H9 (cell line): ENCODE data around the gene PTGDR2. TPM values are rescaled to one million over a fixed set of nuclear protein-coding genes. Genes with fewer than 3 reads are reported as not detected.

Experiments used
- DNase-seq: peaks from one replicate; pipeline ENCODE4 v3.0.0-alpha.2; 2017
- H2AFZ ChIP-seq: one replicate; pipeline ENCODE4 v1.6.1; 2013; ENCODE audit warnings: mild to moderate bottlenecking, low read length, control low read depth, moderate library complexity
- H2AK5ac ChIP-seq: 2 replicates; pipeline ENCODE4 v1.6.1; 2013; ENCODE audit warnings: low read length, control low read depth, mixed read lengths; ENCODE audit not compliant: insufficient read length
- H2BK120ac ChIP-seq: one replicate; pipeline ENCODE4 v1.6.1; 2013; ENCODE audit warnings: low read depth, mild to moderate bottlenecking, low read length, control low read depth, inconsistent platforms; ENCODE audit not compliant: poor library complexity, severe bottlenecking
- H2BK12ac ChIP-seq: 2 replicates; pipeline ENCODE4 v1.6.1; 2013; ENCODE audit warnings: low read length, control low read depth, mixed read lengths, low read depth; ENCODE audit not compliant: insufficient read length
- H2BK15ac ChIP-seq: 2 replicates; pipeline ENCODE4 v1.6.1; 2013; ENCODE audit warnings: low read depth, low read length, control low read depth
- H2BK20ac ChIP-seq: one replicate; pipeline ENCODE4 v1.6.1; 2013; ENCODE audit warnings: low read depth, mild to moderate bottlenecking, low read length, control low read depth, inconsistent platforms; ENCODE audit not compliant: poor library complexity, severe bottlenecking
- H2BK5ac ChIP-seq: 2 replicates; pipeline ENCODE4 v1.6.1; 2013; ENCODE audit warnings: low read length, control low read depth, mixed read lengths; ENCODE audit not compliant: insufficient read length
- H3K14ac ChIP-seq: 2 replicates; pipeline ENCODE4 v1.6.1; 2013; ENCODE audit warnings: low read length, control low read depth; ENCODE audit not compliant: insufficient read depth
- H3K18ac ChIP-seq: 2 replicates; pipeline ENCODE4 v1.6.1; 2013; ENCODE audit warnings: low read depth, mild to moderate bottlenecking, mixed read lengths, low read length, control low read depth; ENCODE audit not compliant: insufficient read length
- H3K23ac ChIP-seq: 2 replicates; pipeline ENCODE4 v1.6.1; 2013; ENCODE audit warnings: low read length, control low read depth, mixed read lengths, low read depth; ENCODE audit not compliant: insufficient read length
- H3K23me2 ChIP-seq: 2 replicates; pipeline ENCODE4 v1.6.1; 2013; ENCODE audit warnings: low read depth, mild to moderate bottlenecking, mixed read lengths, low read length, control low read depth; ENCODE audit not compliant: insufficient read length, poor library complexity, severe bottlenecking
- H3K27ac ChIP-seq: 2 replicates; pipeline ENCODE4 v1.5.1; 2013; ENCODE audit warnings: low read length, control low read depth, mixed read lengths, low read depth; ENCODE audit not compliant: insufficient read length
- H3K27me3 ChIP-seq: 2 replicates; pipeline ENCODE4 v1.6.1; 2013; ENCODE audit warnings: low read length, control low read depth, inconsistent platforms; ENCODE audit not compliant: insufficient read depth
- H3K4ac ChIP-seq: 2 replicates; pipeline ENCODE4 v1.6.1; 2013; ENCODE audit warnings: low read depth, mild to moderate bottlenecking, control low read depth, inconsistent platforms, low read length, moderate library complexity
- H3K4me1 ChIP-seq: 2 replicates; pipeline ENCODE4 v1.6.1; 2013; ENCODE audit warnings: low read length, control low read depth, inconsistent platforms; ENCODE audit not compliant: insufficient read depth
- H3K4me2 ChIP-seq: 2 replicates; pipeline ENCODE4 v1.6.1; 2013; ENCODE audit warnings: low read length, control low read depth, mixed read lengths; ENCODE audit not compliant: insufficient read length, insufficient read depth
- H3K56ac ChIP-seq: 2 replicates; pipeline ENCODE4 v1.6.1; 2013; ENCODE audit warnings: low read depth, mild to moderate bottlenecking, mixed read lengths, low read length, control low read depth; ENCODE audit not compliant: insufficient read length
- H3K79me1 ChIP-seq: 2 replicates; pipeline ENCODE4 v1.6.1; 2013; ENCODE audit warnings: low read depth, mild to moderate bottlenecking, moderate library complexity, low read length, control low read depth, inconsistent platforms; ENCODE audit not compliant: insufficient read depth, poor library complexity, severe bottlenecking
- H3K79me2 ChIP-seq: 2 replicates; pipeline ENCODE4 v1.6.1; 2013; ENCODE audit warnings: low read length, control low read depth, inconsistent platforms; ENCODE audit not compliant: insufficient read depth
- H3K9ac ChIP-seq: 2 replicates; pipeline ENCODE4 v1.6.1; 2013; ENCODE audit warnings: low read length, control low read depth, mixed read lengths; ENCODE audit not compliant: insufficient read length; ENCODE audit errors: extremely low read depth
- H3K9me3 ChIP-seq: one replicate; pipeline ENCODE4 v1.6.1; 2013; ENCODE audit warnings: low read depth, low read length, inconsistent platforms; ENCODE audit not compliant: control insufficient read depth
- H3T11ph ChIP-seq: one replicate; pipeline ENCODE4 v1.6.1; 2013; ENCODE audit warnings: mild to moderate bottlenecking, low read length, control low read depth, inconsistent platforms
- H4K20me1 ChIP-seq: one replicate; pipeline ENCODE4 v1.6.1; 2013; ENCODE audit not compliant: control insufficient read depth, insufficient read length, insufficient read depth
- H4K5ac ChIP-seq: 2 replicates; pipeline ENCODE4 v1.6.1; 2013; ENCODE audit warnings: low read depth, mild to moderate bottlenecking, mixed read lengths, low read length, control low read depth; ENCODE audit not compliant: insufficient read length
- H4K8ac ChIP-seq: replicated peaks from 2 replicates; pipeline ENCODE4 v1.6.1; 2013; ENCODE audit warnings: low read length, control low read depth, mixed read lengths, low read depth; ENCODE audit not compliant: insufficient read length
- H4K91ac ChIP-seq: 2 replicates; pipeline ENCODE4 v1.6.1; 2013; ENCODE audit warnings: low read depth, mild to moderate bottlenecking, moderate library complexity, mixed read lengths, low read length, control low read depth; ENCODE audit not compliant: insufficient read length
- H3K27ac Mint-ChIP-seq, 3 experiments: 2 replicates in 2 of 3; 3 replicates in 1 of 3; pipeline ENCODE4 v1.8.0; 2020 to 2021; ENCODE audit warnings: mixed read lengths in 3 of 3, mild to moderate bottlenecking in 1 of 3, moderate library complexity in 1 of 3
- H3K27me3 Mint-ChIP-seq: 2 replicates; pipeline ENCODE4 v1.8.0; 2021; ENCODE audit warnings: low read depth, mild to moderate bottlenecking, moderate library complexity, mixed read lengths
- H3K36me3 Mint-ChIP-seq, 3 experiments: 2 replicates in 2 of 3; 3 replicates in 1 of 3; pipeline ENCODE4 v1.8.0; 2020 to 2021; ENCODE audit warnings: low read depth in 3 of 3, mixed read lengths in 3 of 3; ENCODE audit not compliant: insufficient read depth in 1 of 3
- H3K4me1 Mint-ChIP-seq, 2 experiments: 2 replicates each; pipeline ENCODE4 v1.8.0; 2020; ENCODE audit warnings: mixed read lengths in 2 of 2
- H3K4me3 Mint-ChIP-seq, 2 experiments: 2 replicates in 1 of 2; 3 replicates in 1 of 2; pipeline ENCODE4 v1.8.0; 2020 to 2021; ENCODE audit warnings: mild to moderate bottlenecking in 2 of 2, mixed read lengths in 2 of 2, moderate library complexity in 1 of 2
- H3K9me3 Mint-ChIP-seq, 2 experiments: 2 replicates in 1 of 2; 3 replicates in 1 of 2; pipeline ENCODE4 v1.8.0; 2020; ENCODE audit warnings: mild to moderate bottlenecking in 2 of 2, mixed read lengths in 2 of 2, moderate library complexity in 1 of 2
- WGBS: extraction: QIAGEN DNeasy Blood & Tissue Kit; methylation state at CpG from one replicate; pipeline ENCODE4 v1.1.7; 2013; ENCODE audit warnings: missing lambda C conversion rate, low lambda C conversion rate, mixed read lengths; ENCODE audit not compliant: insufficient read length; ENCODE audit errors: extremely low coverage; 5-methylcytosine and 5-hydroxymethylcytosine counted together
- total RNA-seq: library from RNA; stranded (reverse); gene quantifications from 2 replicates; pipeline ENCODE4 v1.2.1, GENCODE V29; 2021
- TF ChIP-seq, protein P1 (sequence below): fragments of 200-600 bp; sonication (generic); conservative IDR thresholded peaks from 3 replicates; pipeline ENCODE4 v1.8.0; 2021; ENCODE audit warnings: antibody characterized with exemption, mild to moderate bottlenecking

The PTGDR2 gene
- total RNA-seq, 1 experiment from 2014 or later = not detected

DNA sequence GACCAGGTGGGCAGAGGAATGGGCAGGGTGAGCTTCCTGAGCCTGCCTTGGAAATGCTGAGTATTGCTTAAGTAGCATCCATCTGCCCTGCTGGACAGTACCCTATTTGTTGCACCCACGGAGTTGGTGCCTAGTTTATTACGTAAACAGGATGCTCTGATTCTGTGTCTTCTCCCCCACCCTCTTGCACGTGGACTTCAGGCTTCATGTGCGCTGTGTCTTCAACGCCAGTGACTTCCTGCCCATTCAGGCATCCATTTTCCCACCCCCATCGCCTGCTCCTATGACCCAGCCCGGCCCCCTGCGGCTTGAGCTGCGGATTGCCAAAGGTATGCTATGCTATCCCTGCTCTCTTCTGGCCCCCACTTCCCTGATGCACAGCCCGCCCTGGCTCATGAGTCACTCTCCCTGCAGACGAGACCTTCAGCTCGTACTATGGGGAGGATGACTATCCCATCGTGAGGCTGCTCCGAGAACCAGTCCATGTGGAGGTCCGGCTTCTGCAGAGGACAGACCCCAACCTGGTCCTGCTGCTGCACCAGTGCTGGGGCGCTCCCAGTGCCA is 17.3 kb upstream of the PTGDR2 start:
- H4K20me1 ChIP-seq = no peaks in the 10 kb centered on the region
- no peak overlapping the region for H4K5ac ChIP-seq
- Mint-ChIP-seq H3K36me3 (no peaks in the 10 kb centered on the region), H3K27ac (peak overlapping the region in 2 of 3 experiments; percentile 19 to 34; a peak in 3 of 7 replicates), H3K27me3 (no peaks in the 10 kb centered on the region; the same call in 1 of the 2 replicates), H3K4me1 (peaks cover 8 to 9% of the 10 kb centered on the region in 2 experiments), H3K4me3 (no peak overlapping the region), H3K9me3 (no peaks in the 10 kb centered on the region)
- H2BK15ac ChIP-seq = no peak overlapping the region
- no peak overlapping the region for H2BK12ac ChIP-seq
- no peak overlapping the region for H3K27ac ChIP-seq
- no peak overlapping the region for H4K91ac ChIP-seq
- peaks cover 2% of the 10 kb centered on the region; the same call in 1 of the 2 replicates for H3K4me1 ChIP-seq
- H3K56ac ChIP-seq = no peak overlapping the region
- WGBS = no CpG with 5 or more reads among the region's 16 CpGs
- H2BK5ac ChIP-seq = no peak overlapping the region
- no peak overlapping the region for H3T11ph ChIP-seq
- H2BK120ac ChIP-seq = no peak overlapping the region
- no peak overlapping the region for H2BK20ac ChIP-seq
- no peaks in the 10 kb centered on the region for H3K79me2 ChIP-seq
- no peak overlapping the region for H3K4me2 ChIP-seq
- no peak overlapping the region for H2AFZ ChIP-seq
- no peaks in the 10 kb centered on the region for H3K9me3 ChIP-seq
- no peak overlapping the region for H3K14ac ChIP-seq
- H3K23ac ChIP-seq = no peak overlapping the region
- no peak overlapping the region for H4K8ac ChIP-seq
- H3K4ac ChIP-seq = no peak overlapping the region
- TF ChIP-seq, protein P1, sequence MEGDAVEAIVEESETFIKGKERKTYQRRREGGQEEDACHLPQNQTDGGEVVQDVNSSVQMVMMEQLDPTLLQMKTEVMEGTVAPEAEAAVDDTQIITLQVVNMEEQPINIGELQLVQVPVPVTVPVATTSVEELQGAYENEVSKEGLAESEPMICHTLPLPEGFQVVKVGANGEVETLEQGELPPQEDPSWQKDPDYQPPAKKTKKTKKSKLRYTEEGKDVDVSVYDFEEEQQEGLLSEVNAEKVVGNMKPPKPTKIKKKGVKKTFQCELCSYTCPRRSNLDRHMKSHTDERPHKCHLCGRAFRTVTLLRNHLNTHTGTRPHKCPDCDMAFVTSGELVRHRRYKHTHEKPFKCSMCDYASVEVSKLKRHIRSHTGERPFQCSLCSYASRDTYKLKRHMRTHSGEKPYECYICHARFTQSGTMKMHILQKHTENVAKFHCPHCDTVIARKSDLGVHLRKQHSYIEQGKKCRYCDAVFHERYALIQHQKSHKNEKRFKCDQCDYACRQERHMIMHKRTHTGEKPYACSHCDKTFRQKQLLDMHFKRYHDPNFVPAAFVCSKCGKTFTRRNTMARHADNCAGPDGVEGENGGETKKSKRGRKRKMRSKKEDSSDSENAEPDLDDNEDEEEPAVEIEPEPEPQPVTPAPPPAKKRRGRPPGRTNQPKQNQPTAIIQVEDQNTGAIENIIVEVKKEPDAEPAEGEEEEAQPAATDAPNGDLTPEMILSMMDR = no peak
- H3K9ac ChIP-seq = no peak overlapping the region
- H3K27me3 ChIP-seq = no peaks in the 10 kb centered on the region
- H3K23me2 ChIP-seq = no peaks in the 10 kb centered on the region
- H2AK5ac ChIP-seq = no peak overlapping the region
- H3K79me1 ChIP-seq = no peaks in the 10 kb centered on the region
- no peak overlapping the region for H3K18ac ChIP-seq
- peak; percentile 64 for DNase-seq
